H1 (cell line): ENCODE measurements around the gene CUX1. TPM values are rescaled to one million over a fixed set of nuclear protein-coding genes. Genes with fewer than 3 reads are reported as not detected.

Experiments
- CTCF ChIA-PET: fragments of 300-600 bp; sonication (Branson Sonifier 250); formaldehyde crosslinking; loops from one replicate; lab custom pipeline; 2021; ENCODE audit not compliant: partially characterized antibody; lab: Charles Lee
- POLR2A ChIA-PET: fragments of 300-600 bp; sonication (Branson Sonifier 250); formaldehyde crosslinking; loops from one replicate; lab custom pipeline; 2021; ENCODE audit warnings: inconsistent platforms; ENCODE audit not compliant: partially characterized antibody; lab: Charles Lee
- DNase-seq, 2 experiments: peaks; one replicate each; pipeline versions ENCODE4 v3.0.0 to v3.0.0-alpha.2; 2010 to 2022; ENCODE audit warnings: low spot score in 2 of 2, low read depth in 1 of 2, mixed read lengths in 1 of 2
- FAIRE-seq: peaks from 2 replicates; lab custom pipeline; 2011; peaks lifted over from hg19 to GRCh38; lab: Jason Lieb, UNC
- H2AFZ ChIP-seq: 2 replicates; pipeline ENCODE4 v1.8.1; 2012; ENCODE audit warnings: low read length, inconsistent platforms
- H2AK5ac ChIP-seq: 2 replicates; pipeline ENCODE4 v1.6.1; 2013; ENCODE audit warnings: low read depth, low read length
- H2BK120ac ChIP-seq: replicated peaks from 2 replicates; pipeline ENCODE3; 2013; ENCODE audit warnings: low read depth, low read length, inconsistent platforms
- H2BK12ac ChIP-seq: 2 replicates; pipeline ENCODE4 v1.6.1; 2013; ENCODE audit warnings: low read depth, low read length
- H2BK15ac ChIP-seq: 2 replicates; pipeline ENCODE4 v1.6.1; 2013; ENCODE audit warnings: low read length
- H2BK20ac ChIP-seq: 2 replicates; pipeline ENCODE4 v1.6.1; 2013; ENCODE audit warnings: low read length
- H2BK5ac ChIP-seq: 2 replicates; pipeline ENCODE4 v1.6.1; 2013; ENCODE audit warnings: low read depth, low read length
- H3K14ac ChIP-seq: 2 replicates; pipeline ENCODE4 v1.6.1; 2013; ENCODE audit warnings: inconsistent platforms; ENCODE audit not compliant: insufficient read length
- H3K18ac ChIP-seq: 2 replicates; pipeline ENCODE4 v1.6.1; 2013; ENCODE audit warnings: low read length; ENCODE audit errors: extremely low read depth
- H3K23ac ChIP-seq: 2 replicates; pipeline ENCODE4 v1.6.1; 2013; ENCODE audit warnings: inconsistent platforms; ENCODE audit not compliant: insufficient read length
- H3K23me2 ChIP-seq: 2 replicates; pipeline ENCODE4 v1.6.1; 2013; ENCODE audit warnings: low read depth, low read length
- H3K27ac ChIP-seq: 2 replicates; pipeline ENCODE4 v1.6.1; 2011; ENCODE audit warnings: low read depth, low read length, inconsistent platforms
- H3K27me3 ChIP-seq, 4 experiments: replicated peaks in 1 of 4; 1 replicate in 1 of 4; 2 replicates in 3 of 4; pipeline versions ENCODE4 v1.6.1 to v1.8.1; 2011 to 2013; ENCODE audit warnings: low read length in 3 of 4, mild to moderate bottlenecking in 3 of 4, inconsistent platforms in 2 of 4, mixed read lengths in 2 of 4, moderate library complexity in 1 of 4; ENCODE audit not compliant: control insufficient read depth in 3 of 4, insufficient read depth in 3 of 4; ENCODE audit errors: extremely low read depth in 1 of 4
- H3K36me3 ChIP-seq, 4 experiments: 2 replicates each; pipeline versions ENCODE4 v1.6.1 to v1.8.1; 2011 to 2013; ENCODE audit warnings: mild to moderate bottlenecking in 4 of 4, low read length in 3 of 4, moderate library complexity in 2 of 4, control low read depth in 1 of 4, inconsistent platforms in 1 of 4; ENCODE audit not compliant: insufficient read depth in 4 of 4, control insufficient read depth in 2 of 4
- H3K4ac ChIP-seq: replicated peaks from 2 replicates; pipeline ENCODE3; 2013; ENCODE audit warnings: low read length, low read depth, mixed read lengths, inconsistent platforms; ENCODE audit not compliant: insufficient read length
- H3K4me1 ChIP-seq, 4 experiments: replicated peaks in 1 of 4; 1 replicate in 1 of 4; 2 replicates in 3 of 4; pipeline versions ENCODE4 v1.6.1 to v1.8.1; 2011 to 2013; ENCODE audit warnings: low read length in 3 of 4, inconsistent platforms in 2 of 4, mixed read lengths in 1 of 4; ENCODE audit not compliant: insufficient read depth in 4 of 4, control insufficient read depth in 3 of 4
- H3K4me2 ChIP-seq, 2 experiments: 2 replicates each; pipeline versions ENCODE4 v1.6.1 to v1.8.1; 2011 to 2013; ENCODE audit warnings: low read depth in 2 of 2, low read length in 2 of 2, control low read depth in 1 of 2, inconsistent platforms in 1 of 2, mild to moderate bottlenecking in 1 of 2; ENCODE audit not compliant: insufficient read depth in 1 of 2
- H3K4me3 ChIP-seq, 4 experiments: fragments of 200-600, 300-600 bp in 1 of 4; sonication (generic), shearing (Covaris generic), sonication (Bioruptor Twin) in 1 of 4; 2 replicates each; pipeline versions ENCODE4 v1.5.1 to v1.8.1; 2011 to 2016; ENCODE audit warnings: low read length in 4 of 4, low read depth in 3 of 4, control low read depth in 2 of 4, inconsistent platforms in 2 of 4, mild to moderate bottlenecking in 2 of 4, mixed read lengths in 1 of 4, moderate library complexity in 1 of 4; ENCODE audit not compliant: insufficient read depth in 2 of 4; ENCODE audit errors: extremely low read depth in 1 of 4
- H3K56ac ChIP-seq: replicated peaks from 2 replicates; pipeline ENCODE3; 2013; ENCODE audit warnings: low read depth, mild to moderate bottlenecking, mixed read lengths, low read length, inconsistent platforms; ENCODE audit not compliant: insufficient read length
- H3K79me1 ChIP-seq: 2 replicates; pipeline ENCODE4 v1.6.1; 2013; ENCODE audit warnings: low read depth, low read length, control low read depth
- H3K79me2 ChIP-seq, 2 experiments: 2 replicates each; pipeline versions ENCODE4 v1.6.1 to v1.8.1; 2012 to 2013; ENCODE audit warnings: low read length in 2 of 2, mild to moderate bottlenecking in 2 of 2, inconsistent platforms in 1 of 2; ENCODE audit not compliant: insufficient read depth in 2 of 2, control insufficient read depth in 1 of 2
- H3K9ac ChIP-seq, 4 experiments: replicated peaks in 1 of 4; 1 replicate in 1 of 4; 2 replicates in 3 of 4; pipeline versions ENCODE4 v1.6.1 to v1.8.1; 2011 to 2013; ENCODE audit warnings: low read depth in 3 of 4, low read length in 3 of 4, control low read depth in 2 of 4, mild to moderate bottlenecking in 2 of 4, moderate library complexity in 2 of 4, inconsistent platforms in 1 of 4; ENCODE audit errors: extremely low read depth in 1 of 4
- H3K9me3 ChIP-seq, 2 experiments: 2 replicates each; pipeline versions ENCODE4 v1.6.1 to v1.8.1; 2012 to 2013; ENCODE audit warnings: mild to moderate bottlenecking in 2 of 2, moderate library complexity in 2 of 2, control low read depth in 1 of 2, inconsistent platforms in 1 of 2, low read depth in 1 of 2, low read length in 1 of 2, mixed read lengths in 1 of 2; ENCODE audit not compliant: insufficient read depth in 2 of 2
- H4K20me1 ChIP-seq, 2 experiments: replicated peaks in 1 of 2; 2 replicates each; pipeline versions ENCODE3 to v1.8.1; 2011 to 2013; ENCODE audit warnings: inconsistent platforms in 2 of 2, low read length in 2 of 2, mild to moderate bottlenecking in 1 of 2; ENCODE audit not compliant: insufficient read depth in 2 of 2, control insufficient read depth in 1 of 2
- H4K5ac ChIP-seq: 2 replicates; pipeline ENCODE4 v1.6.1; 2013; ENCODE audit warnings: low read length, low read depth, mixed read lengths, inconsistent platforms; ENCODE audit not compliant: insufficient read length
- H4K8ac ChIP-seq: 2 replicates; pipeline ENCODE4 v1.8.0; 2013; ENCODE audit warnings: mild to moderate bottlenecking, moderate library complexity, low read length, inconsistent platforms; ENCODE audit not compliant: insufficient read depth; ENCODE audit errors: extremely low read depth
- H4K91ac ChIP-seq: replicated peaks from 2 replicates; pipeline ENCODE3; 2013; ENCODE audit warnings: low read length, mixed read lengths, inconsistent platforms; ENCODE audit not compliant: insufficient read length
- ASH2L ChIP-seq: fragments of 200-600, 300-600 bp; sonication (generic); IDR thresholded peaks from one replicate; pipeline ENCODE4 v1.7.1; 2017; ENCODE audit warnings: low read length
- BCL11A ChIP-seq, 2 experiments: IDR thresholded peaks; one replicate each; pipeline ENCODE4 v1.6.1; 2011; ENCODE audit warnings: low read depth in 2 of 2, low read length in 2 of 2, mild to moderate bottlenecking in 2 of 2
- CEBPB ChIP-seq: IDR thresholded peaks from 2 replicates; pipeline ENCODE4 v1.6.1; 2012; ENCODE audit warnings: low read depth, low read length
- CREB1 ChIP-seq: IDR thresholded peaks from 2 replicates; pipeline ENCODE4 v1.6.1; 2012; ENCODE audit warnings: inconsistent platforms
- KDM5A ChIP-seq: fragments of 200-600 bp; IDR thresholded peaks from 2 replicates; pipeline ENCODE4 v1.7.1; 2012; ENCODE audit warnings: mild to moderate bottlenecking, low read length, inconsistent platforms, mixed read lengths
- NRF1 ChIP-seq: IDR thresholded peaks from 2 replicates; pipeline ENCODE4 v1.6.1; 2011; ENCODE audit warnings: mild to moderate bottlenecking, low read depth, low read length, improper control_type of control experiment
- POLR2A ChIP-seq, 2 experiments: IDR thresholded peaks; 1 replicate in 1 of 2; 2 replicates in 1 of 2; pipeline ENCODE4 v1.6.1; 2011; ENCODE audit warnings: low read depth in 2 of 2, low read length in 2 of 2, mild to moderate bottlenecking in 2 of 2; ENCODE audit errors: control extremely low read depth in 1 of 2
- POU5F1 ChIP-seq: IDR thresholded peaks from 2 replicates; pipeline ENCODE4 v1.6.1; 2011; ENCODE audit warnings: low read depth, mild to moderate bottlenecking, low read length, moderate library complexity
- SP2 ChIP-seq: IDR thresholded peaks from 2 replicates; pipeline ENCODE4 v1.6.1; 2012; ENCODE audit warnings: mild to moderate bottlenecking, low read length, inconsistent platforms
- TAF1 ChIP-seq: IDR thresholded peaks from 2 replicates; pipeline ENCODE4 v1.6.1; 2011; ENCODE audit warnings: mild to moderate bottlenecking, low read depth, low read length
- TEAD4 ChIP-seq: IDR thresholded peaks from 2 replicates; pipeline ENCODE4 v1.6.1; 2012; ENCODE audit warnings: low read depth, low read length, inconsistent platforms, mixed read lengths
- WGBS, 2 experiments: shearing (Covaris generic) in 1 of 2; methylation state at CpG; one replicate each; pipeline versions ENCODE4 v1.1.6 to v1.1.7; 2013 to 2015; ENCODE audit warnings: low lambda C conversion rate in 2 of 2, mixed read lengths in 2 of 2, inconsistent platforms in 1 of 2, low coverage in 1 of 2, missing lambda C conversion rate in 1 of 2; ENCODE audit not compliant: insufficient replicate concordance in 2 of 2, insufficient coverage in 1 of 2, insufficient read length in 1 of 2; ENCODE audit errors: extremely low coverage in 1 of 2, missing lambda C conversion rate in 1 of 2; 5-methylcytosine and 5-hydroxymethylcytosine counted together
- polyA plus RNA-seq, 7 experiments: library from polyadenylated mRNA; depleted of rRNA in 3 of 7; stranded (reverse) in 5 of 7; unstranded in 2 of 7; fragments of >200 nt in 5 of 7; fragments of 200-250 nt in 2 of 7; gene quantifications; 1 replicate in 5 of 7; 2 replicates in 1 of 7; 4 replicates in 1 of 7; pipeline versions ENCODE4 v1.2.1 to v1.2.3, GENCODE V29; 2011 to 2013; ENCODE audit warnings: missing spikeins in 2 of 7, mixed read lengths in 2 of 7
- total RNA-seq: library from RNA; stranded (reverse); fragmentation: NEBNext Ultra II Directional; extraction: Animal tissue kit (Norgen Biotek cat#: 25700); gene quantifications from 2 replicates; pipeline ENCODE4 v1.2.1, GENCODE V29; 2021

The CUX1 gene
- total and polyA plus RNA-seq, 2 of the 8 experiments (the other 6 are each of a cell fraction or from before 2014, with no cell fraction given): 21.6 to 65.9 TPM

DNA sequence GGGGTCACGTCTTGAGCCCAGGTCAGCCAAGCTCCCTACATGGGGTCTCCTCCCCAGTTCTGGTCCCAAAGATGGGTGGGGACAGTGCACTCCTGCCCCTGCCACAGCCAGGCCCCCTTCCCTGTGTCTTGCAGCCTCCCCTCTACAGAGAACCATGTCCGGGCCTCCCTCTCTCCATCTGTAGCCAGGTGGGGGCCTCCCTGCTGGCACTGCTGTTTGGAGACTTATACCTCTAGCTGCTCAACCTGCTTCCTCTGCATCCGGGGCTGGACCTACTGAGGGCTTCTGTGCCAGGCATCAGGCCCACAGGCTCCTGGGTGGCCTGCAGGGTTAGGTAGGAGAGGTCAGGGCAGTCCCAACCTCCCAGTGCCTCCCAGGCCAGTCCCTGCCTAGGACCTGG lies 477.2 kb downstream of the CUX1 start:
- Histone ChIP-seq H3K4me1 (peaks cover 0 to 22% (median 6%) of the 10 kb centered on the region in 4 experiments; a peak in 6 of 7 replicates), H3K23ac (no peak overlapping the region), H4K5ac (no peak overlapping the region), H2BK12ac (peak overlapping the region; percentile 43; the same call in 1 of the 2 replicates), H3K9me3 (no peaks in the 10 kb centered on the region), H3K18ac (no peak overlapping the region), H2BK20ac (0 out of 2 replicates have a peak overlapping the region, but pooled peaks have one; percentile 55), H3K4ac (no peak overlapping the region), H3K27ac (no peak overlapping the region), H4K20me1 (peaks cover 10 to 25% of the 10 kb centered on the region in 2 experiments), H3K4me2 (no peak overlapping the region), H2BK15ac (0 out of 2 replicates have a peak overlapping the region, but pooled peaks have one; percentile 16), H3K79me1 (no peaks in the 10 kb centered on the region; the same call in 1 of the 2 replicates), H3K9ac (no peak overlapping the region), H4K8ac (no peak overlapping the region), H2AFZ (no peak overlapping the region), H2BK120ac (no peak overlapping the region), H2BK5ac (peak overlapping the region; percentile 26; the same call in 1 of the 2 replicates), H2AK5ac (no peak overlapping the region), H4K91ac (no peak overlapping the region), H3K36me3 (no peaks in the 10 kb centered on the region), H3K56ac (no peak overlapping the region), H3K14ac (no peak overlapping the region), H3K23me2 (peaks cover 2% of the 10 kb centered on the region; the same call in 1 of the 2 replicates), H3K27me3 (peaks cover 0 to 3% (median 0%) of the 10 kb centered on the region in 4 experiments; a peak in 3 of 7 replicates), H3K79me2 (0 out of 4 replicates have a peak, but pooled peaks cover 0 to 2% of the 10 kb centered on the region in 2 experiments), H3K4me3 (no peak overlapping the region)
- 90% methylated on average over 3 of the region's 3 CpGs; no CpG with 5 or more reads in 1 of the 2 experiments for WGBS, 2 experiments
- no peak for FAIRE-seq
- CTCF ChIA-PET: interaction anchor here (0.7 to 2.5 kb wide), 8 partner anchors 10 to 58 kb away, joined by 3 to 9 read pairs (median 3); no protein-coding TSS in a partner anchor
- POLR2A ChIA-PET: interaction anchor here (1.4 to 1.5 kb wide), 2 partner anchors 9 to 101 kb away, joined by 4 to 5 read pairs; no protein-coding TSS in a partner anchor
- no peak for TF ChIP-seq POU5F1
- no peak for TF ChIP-seq SP2
- no peak for TF ChIP-seq KDM5A
- no peak for TF ChIP-seq POLR2A (IDR thresholded peaks at IDR 0.05; ENCODE audit: control extremely low read depth in 1 of 2, low read depth in 2 of 2, low read length in 2 of 2)
- TF ChIP-seq CEBPB: no peak
- no peak for TF ChIP-seq TEAD4
- no peak for TF ChIP-seq NRF1
- TF ChIP-seq TAF1: no peak
- no peak for TF ChIP-seq CREB1
- no peak for TF ChIP-seq ASH2L
- TF ChIP-seq BCL11A (IDR thresholded peaks at IDR 0.05; ENCODE audit: low read depth in 2 of 2, low read length in 2 of 2): no peak
- no peak for DNase-seq
